Measurements from ENCODE around the gene LRP1.
A peak's percentile ranks its signal among the peaks of the same experiment; 100 is the strongest.

DNA sequence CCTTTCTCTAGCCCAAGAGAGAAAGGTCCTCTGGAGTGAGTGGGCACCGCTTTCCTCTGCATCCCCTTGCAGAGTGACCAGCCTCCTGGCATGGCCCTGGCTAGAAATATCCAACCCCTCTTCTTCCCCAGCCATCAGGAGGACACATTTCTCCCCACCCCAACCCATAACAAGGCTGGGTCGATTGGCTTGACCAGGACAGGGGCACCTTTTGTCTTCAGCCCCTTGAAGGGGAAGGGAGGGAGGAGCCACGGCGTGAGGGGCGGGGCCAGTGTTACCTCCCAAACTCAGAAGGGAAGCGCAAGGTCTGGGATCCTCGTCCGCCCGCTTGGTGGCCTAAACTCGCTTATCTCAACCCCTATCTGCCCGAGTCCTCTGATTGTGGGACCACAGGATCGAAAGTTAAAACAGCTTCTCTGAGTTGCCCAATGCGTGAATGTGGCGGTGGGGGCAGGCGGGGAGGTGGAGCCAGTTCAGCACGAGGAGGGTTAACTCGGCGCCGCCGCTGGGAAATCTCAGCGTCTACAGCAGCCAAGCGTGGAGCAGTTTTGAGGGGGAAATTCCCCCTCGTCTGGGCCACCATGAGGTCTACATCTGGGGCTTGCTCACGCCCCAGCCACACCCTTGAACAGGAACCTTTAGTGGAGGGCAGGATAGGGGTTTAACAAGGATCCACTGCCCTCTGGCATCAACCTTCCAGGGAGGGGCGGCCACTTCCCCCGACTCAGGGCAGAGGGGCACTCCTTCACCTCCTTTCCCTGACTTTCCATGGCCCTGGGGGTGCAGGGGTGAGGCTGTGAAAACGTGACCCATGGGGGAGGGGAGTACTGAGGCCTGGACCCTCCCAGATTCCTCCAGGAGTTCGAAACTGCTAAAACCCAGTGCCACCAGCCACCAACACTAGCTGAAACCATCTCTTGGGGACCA lies 17.9 kb upstream of the LRP1 start:
- TF ChIP-seq EZH2 (optimal IDR thresholded peaks at IDR 0.05; ENCODE audit: low read depth, low read length): no peak
- TF ChIP-seq, protein P1, sequence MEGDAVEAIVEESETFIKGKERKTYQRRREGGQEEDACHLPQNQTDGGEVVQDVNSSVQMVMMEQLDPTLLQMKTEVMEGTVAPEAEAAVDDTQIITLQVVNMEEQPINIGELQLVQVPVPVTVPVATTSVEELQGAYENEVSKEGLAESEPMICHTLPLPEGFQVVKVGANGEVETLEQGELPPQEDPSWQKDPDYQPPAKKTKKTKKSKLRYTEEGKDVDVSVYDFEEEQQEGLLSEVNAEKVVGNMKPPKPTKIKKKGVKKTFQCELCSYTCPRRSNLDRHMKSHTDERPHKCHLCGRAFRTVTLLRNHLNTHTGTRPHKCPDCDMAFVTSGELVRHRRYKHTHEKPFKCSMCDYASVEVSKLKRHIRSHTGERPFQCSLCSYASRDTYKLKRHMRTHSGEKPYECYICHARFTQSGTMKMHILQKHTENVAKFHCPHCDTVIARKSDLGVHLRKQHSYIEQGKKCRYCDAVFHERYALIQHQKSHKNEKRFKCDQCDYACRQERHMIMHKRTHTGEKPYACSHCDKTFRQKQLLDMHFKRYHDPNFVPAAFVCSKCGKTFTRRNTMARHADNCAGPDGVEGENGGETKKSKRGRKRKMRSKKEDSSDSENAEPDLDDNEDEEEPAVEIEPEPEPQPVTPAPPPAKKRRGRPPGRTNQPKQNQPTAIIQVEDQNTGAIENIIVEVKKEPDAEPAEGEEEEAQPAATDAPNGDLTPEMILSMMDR (IDR thresholded peaks at IDR 0.05; ENCODE audit: low read length): 0 out of 2 replicates have a peak, but pooled peaks have one; percentile 4

All from MM.1S (cell line).